ENCODE results near the gene ITSN1. TPM values are rescaled to one million over a fixed set of nuclear protein-coding genes. Genes with fewer than 3 reads are reported as not detected.
A peak's percentile ranks its signal among the peaks of the same experiment; 100 is the strongest.

Gene ITSN1
- total and polyA plus RNA-seq, 2 of the 13 experiments (the other 11 are each of a cell fraction or from before 2014, with no cell fraction given): 26.1 to 33.8 TPM

GRCh38 chr21:33642027-33642895 is at the start of gene ITSN1 (continued):
- TF ChIP-seq ZNF318 (CRISPR knock-in tag; IDR thresholded peaks at IDR 0.05) (peak; percentile 38; the same call in 1 of the 2 replicates), PLRG1 (conservative IDR thresholded peaks at IDR 0.05) (no peak), RFX1 (IDR thresholded peaks at IDR 0.05) (no peak), KDM3A (CRISPR knock-in tag; IDR thresholded peaks at IDR 0.05; ENCODE audit: low read depth) (no peak), MXI1 (IDR thresholded peaks at IDR 0.05; ENCODE audit: borderline replicate concordance, low read depth, low read length) (no peak; the same call in 2 of the 3 replicates), PCBP2 (optimal IDR thresholded peaks at IDR 0.05; ENCODE audit: low read depth, low read length, poor library complexity, severe bottlenecking) (no peak), MYC (CRISPR knock-in tag; IDR thresholded peaks at IDR 0.05; ENCODE audit: borderline replicate concordance) (no peak), XBP1 (CRISPR knock-in tag; IDR thresholded peaks at IDR 0.05) (no peak), RBFOX2 (IDR thresholded peaks at IDR 0.05; ENCODE audit: low read depth, low read length) (peak; percentile 60), PBX2 (CRISPR knock-in tag; IDR thresholded peaks at IDR 0.05) (peak; percentile 89), ZNF879 (CRISPR knock-in tag; IDR thresholded peaks at IDR 0.05) (no peak), ZNF629 (CRISPR knock-in tag; conservative IDR thresholded peaks at IDR 0.05) (no peak), ZNF234 (CRISPR knock-in tag; conservative IDR thresholded peaks at IDR 0.05) (no peak), MAZ (IDR thresholded peaks at IDR 0.05; ENCODE audit: borderline replicate concordance, low read depth, low read length) (peak; percentile 94), MAZ (CRISPR knock-in tag; IDR thresholded peaks at IDR 0.05; ENCODE audit: low read depth) (peak; percentile 79), POGZ (CRISPR knock-in tag; IDR thresholded peaks at IDR 0.05) (peak; percentile 11; the same call in 1 of the 2 replicates), JUN (CRISPR knock-in tag; IDR thresholded peaks at IDR 0.05) (no peak), ZNF83 (CRISPR knock-in tag; IDR thresholded peaks at IDR 0.05; ENCODE audit: borderline replicate concordance) (no peak), ZNF503 (CRISPR knock-in tag; IDR thresholded peaks at IDR 0.05) (no peak), RFX5 (IDR thresholded peaks at IDR 0.05; ENCODE audit: low read depth, low read length) (0 out of 2 replicates have a peak, but pooled peaks have one; percentile 15)
